K562 (cell line): ENCODE measurements around the gene EIF3I. TPM values are rescaled to one million over a fixed set of nuclear protein-coding genes. Genes with fewer than 3 reads are reported as not detected.

Experiments
- ATAC-seq: fragments of 200-7000 bp; cut with Tn5 transposase; 3 replicates; pipeline ENCODE4 v1.9.1; 2020; ENCODE audit warnings: moderate library complexity
- BruUV-seq: library from RNA; stranded (reverse); fragments of 400-500 nt; replicated peaks from 2 replicates; lab custom pipeline; 2021; lab: Mats Ljungman, UMichigan
- CTCF ChIA-PET: fragments of 300-600 bp; formaldehyde crosslinking; extraction: SDS; loops from one replicate; lab custom pipeline; 2021; ENCODE audit warnings: low intra/inter-chr PET ratio; lab: Yijun Ruan, JAX
- POLR2A ChIA-PET: fragments of 300-600, 350-650 bp; sonication (Branson Sonifier 250); formaldehyde crosslinking; extraction: SDS; loops from one replicate; lab custom pipeline; 2021; ENCODE audit warnings: antibody characterized with exemption, inconsistent platforms; lab: Yijun Ruan, JAX
- DNase-seq, 4 experiments: peaks; one replicate each; pipeline versions ENCODE4 v3.0.0 to v3.0.0-alpha.2; 2011 to 2018; ENCODE audit warnings: low spot score in 3 of 4, mixed read lengths in 3 of 4; ENCODE audit errors: extremely low read depth in 1 of 4
- FAIRE-seq: peaks from 2 replicates; lab custom pipeline; 2011; peaks lifted over from hg19 to GRCh38; lab: Jason Lieb, UNC
- H2AFZ ChIP-seq: 2 replicates; pipeline ENCODE4 v1.6.0; 2011; ENCODE audit warnings: low read depth, low read length, control low read depth, inconsistent platforms
- H3K27ac ChIP-seq: fragments of 200-600 bp; 3 replicates; pipeline ENCODE4 v1.8.0; 2011; ENCODE audit warnings: low read depth, mild to moderate bottlenecking, control low read depth, inconsistent platforms, low read length, moderate library complexity, mixed read lengths; ENCODE audit errors: extremely low read depth
- H3K27me3 ChIP-seq, 2 experiments: fragments of 300-600 bp in 1 of 2; 2 replicates in 1 of 2; 3 replicates in 1 of 2; pipeline versions ENCODE4 v1.6.0 to v1.8.0; 2011; ENCODE audit warnings: inconsistent platforms in 2 of 2, low read length in 2 of 2, mild to moderate bottlenecking in 1 of 2, mixed read lengths in 1 of 2, moderate library complexity in 1 of 2; ENCODE audit not compliant: control insufficient read depth in 2 of 2, insufficient read depth in 2 of 2
- H3K36me3 ChIP-seq: fragments of 300-600 bp; 3 replicates; pipeline ENCODE4 v1.8.0; 2011; ENCODE audit warnings: mild to moderate bottlenecking, low read length, inconsistent platforms; ENCODE audit not compliant: control insufficient read depth, insufficient read depth
- H3K4me1 ChIP-seq, 2 experiments: fragments of 200-600 bp in 1 of 2; replicated peaks in 1 of 2; 2 replicates in 1 of 2; 3 replicates in 1 of 2; pipeline versions ENCODE4 v1.5.1 to v1.8.0; 2011; ENCODE audit warnings: inconsistent platforms in 2 of 2, low read length in 2 of 2, mild to moderate bottlenecking in 1 of 2, mixed read lengths in 1 of 2, moderate library complexity in 1 of 2; ENCODE audit not compliant: control insufficient read depth in 2 of 2, insufficient read depth in 2 of 2
- H3K4me2 ChIP-seq: 2 replicates; pipeline ENCODE4 v1.6.1; 2011; ENCODE audit warnings: low read length, control low read depth, inconsistent platforms, mixed read lengths; ENCODE audit not compliant: insufficient read depth
- H3K4me3 ChIP-seq: fragments of 200-600 bp; sonication (generic), shearing (Covaris generic); 2 replicates; pipeline ENCODE4 v1.5.1; 2016; ENCODE audit warnings: control low read depth, inconsistent platforms
- H3K79me2 ChIP-seq: fragments of 200-600 bp; 3 replicates; pipeline ENCODE4 v1.8.0; 2011; ENCODE audit warnings: low read length, inconsistent platforms; ENCODE audit not compliant: control insufficient read depth, insufficient read depth
- H3K9ac ChIP-seq, 2 experiments: 2 replicates each; pipeline versions ENCODE4 v1.6.0 to v1.6.1; 2011; ENCODE audit warnings: low read depth in 2 of 2, low read length in 2 of 2, control low read depth in 1 of 2, inconsistent platforms in 1 of 2, mild to moderate bottlenecking in 1 of 2, mixed read lengths in 1 of 2; ENCODE audit not compliant: insufficient read depth in 1 of 2
- H3K9me1 ChIP-seq: one replicate; pipeline ENCODE4 v1.6.0; 2011; ENCODE audit warnings: inconsistent platforms, mild to moderate bottlenecking, low read length, moderate library complexity; ENCODE audit not compliant: control insufficient read depth, insufficient read depth
- H3K9me3 ChIP-seq: replicated peaks from 2 replicates; pipeline ENCODE4 v1.5.1; 2011; ENCODE audit warnings: low read depth, low read length, inconsistent platforms; ENCODE audit not compliant: control insufficient read depth, insufficient read depth
- H4K20me1 ChIP-seq: replicated peaks from 2 replicates; pipeline ENCODE4 v1.6.1; 2011; ENCODE audit warnings: low read length, inconsistent platforms, mixed read lengths; ENCODE audit not compliant: control insufficient read depth, insufficient read depth
- CBX8 ChIP-seq: fragments of 200-600 bp; sonication (generic); IDR thresholded peaks from 2 replicates; pipeline ENCODE4 v1.6.1; 2012; ENCODE audit warnings: borderline replicate concordance, mixed run types, low read depth, mild to moderate bottlenecking, moderate library complexity, mixed read lengths, low read length, control low read depth, inconsistent platforms; ENCODE audit not compliant: poor library complexity, severe bottlenecking; ENCODE audit errors: extremely low read depth
- DDX20 ChIP-seq: fragments of 450-650 bp; IDR thresholded peaks from 2 replicates; pipeline ENCODE4 v1.6.1; 2016; ENCODE audit warnings: missing genetic modification characterization, low read depth, mild to moderate bottlenecking, missing compliant biosample characterization, moderate library complexity
- DMBX1 ChIP-seq: fragments of 250-450 bp; sonication (Bioruptor Pico); IDR thresholded peaks from 2 replicates; pipeline ENCODE4 v1.8.0; 2022; ENCODE audit warnings: inconsistent platforms, mild to moderate bottlenecking, moderate library complexity, borderline replicate concordance
- ELK3 ChIP-seq: fragments of 450-650 bp; formaldehyde crosslinking; IDR thresholded peaks from 2 replicates; pipeline ENCODE4 v1.4.0; 2020; ENCODE audit warnings: mild to moderate bottlenecking
- EP300 ChIP-seq: IDR thresholded peaks from 2 replicates; pipeline ENCODE4 v1.6.1; 2012; ENCODE audit warnings: low read length, improper control_type of control experiment
- HOMEZ ChIP-seq: fragments of 250-450 bp; sonication (Bioruptor Pico); IDR thresholded peaks from 2 replicates; pipeline ENCODE4 v1.4.0; 2020; ENCODE audit warnings: mild to moderate bottlenecking, moderate library complexity
- MCM3 ChIP-seq: fragments of 450-650 bp; IDR thresholded peaks from 2 replicates; pipeline ENCODE4 v1.6.1; 2016
- MCM5 ChIP-seq: fragments of 450-650 bp; IDR thresholded peaks from 2 replicates; pipeline ENCODE4 v1.6.1; 2016; ENCODE audit warnings: low read depth
- NFRKB ChIP-seq: fragments of 450-650 bp; IDR thresholded peaks from 2 replicates; pipeline ENCODE4 v1.6.1; 2016; ENCODE audit warnings: low read depth
- POLR2AphosphoS5 ChIP-seq: IDR thresholded peaks from 2 replicates; pipeline ENCODE4 v1.6.1; 2011; ENCODE audit warnings: mild to moderate bottlenecking, low read depth, low read length, moderate library complexity; ENCODE audit not compliant: control insufficient read depth, insufficient read depth
- RB1 ChIP-seq: fragments of 450-650 bp; IDR thresholded peaks from 2 replicates; pipeline ENCODE4 v1.6.1; 2017; ENCODE audit warnings: low read depth, mild to moderate bottlenecking
- RHOXF2B ChIP-seq: fragments of 250-450 bp; sonication (Bioruptor Pico); conservative IDR thresholded peaks from 2 replicates; pipeline ENCODE4 v1.5.1; 2021
- SMAD3 ChIP-seq: fragments of 450-650 bp; formaldehyde crosslinking; conservative IDR thresholded peaks from 2 replicates; pipeline ENCODE4 v1.4.0; 2020; ENCODE audit warnings: mild to moderate bottlenecking
- TCF15 ChIP-seq: fragments of 250-450 bp; sonication (Bioruptor Pico); IDR thresholded peaks from 2 replicates; pipeline ENCODE4 v1.8.0; 2022; ENCODE audit warnings: moderate library complexity, mild to moderate bottlenecking, inconsistent platforms
- TEAD1 ChIP-seq, 2 experiments: fragments of 450-650 bp in 1 of 2; sonication (generic) in 1 of 2; formaldehyde crosslinking; IDR thresholded peaks; 2 replicates each; pipeline versions ENCODE4 v1.4.0 to v1.8.0; 2020 to 2022; ENCODE audit warnings: mild to moderate bottlenecking in 2 of 2, missing genetic modification reagents in 1 of 2
- TEAD4 ChIP-seq, 2 experiments: sonication (generic) in 1 of 2; formaldehyde crosslinking in 1 of 2; IDR thresholded peaks; 2 replicates each; pipeline versions ENCODE4 v1.6.1 to v1.8.0; 2012 to 2022; ENCODE audit warnings: borderline replicate concordance in 1 of 2, inconsistent platforms in 1 of 2, low read length in 1 of 2, mild to moderate bottlenecking in 1 of 2, missing genetic modification reagents in 1 of 2
- ZFP1 ChIP-seq: fragments of 450-650 bp; formaldehyde crosslinking; IDR thresholded peaks from 2 replicates; pipeline ENCODE4 v1.4.0; 2020; ENCODE audit warnings: mild to moderate bottlenecking, mixed read lengths
- ZKSCAN1 ChIP-seq: fragments of 150-350 bp; IDR thresholded peaks from 2 replicates; pipeline ENCODE4 v1.6.1; 2016; ENCODE audit warnings: low read depth, low read length
- ZNF184 ChIP-seq: sonication (generic); formaldehyde crosslinking; IDR thresholded peaks from 2 replicates; pipeline ENCODE4 v1.5.0; 2020; ENCODE audit warnings: missing genetic modification reagents
- ZNF347 ChIP-seq: fragments of 450-650 bp; formaldehyde crosslinking; IDR thresholded peaks from 2 replicates; pipeline ENCODE4 v1.4.0; 2020; ENCODE audit warnings: low read depth, mild to moderate bottlenecking, moderate library complexity
- ZSCAN32 ChIP-seq: fragments of 450-650 bp; formaldehyde crosslinking; IDR thresholded peaks from 2 replicates; pipeline ENCODE4 v1.4.0; 2020; ENCODE audit warnings: mild to moderate bottlenecking, moderate library complexity
- WGBS: fragments of 100-300 bp; shearing (Covaris generic); methylation state at CpG from one replicate; pipeline ENCODE4 v1.1.6; 2016; ENCODE audit warnings: low coverage, mixed read lengths; ENCODE audit not compliant: insufficient coverage; ENCODE audit errors: missing lambda C conversion rate; 5-methylcytosine and 5-hydroxymethylcytosine counted together
- in situ Hi-C: fragments of 300-500 bp; cut with MboI; formaldehyde crosslinking; loops from 4 replicates; pipeline ENCODE4 v1.15.0; 2018; ENCODE audit warnings: inconsistent platforms, mixed read lengths
- intact Hi-C: fragments of 100-400 bp; cut with micrococcal nuclease; formaldehyde crosslinking; loops from 2 replicates; pipeline ENCODE4 v1.14.2; 2022
- polyA plus RNA-seq, 8 experiments: library from polyadenylated mRNA; depleted of rRNA in 4 of 8; stranded (reverse) in 5 of 8; unstranded in 3 of 8; fragments of >200 nt; fragmentation: Nextera tagmentation in 2 of 8; fragmentation: Illumina TruSeq in 1 of 8; extraction: Ambion mirVana in 2 of 8; extraction: Trizol in 1 of 8; gene quantifications; 2 replicates each; pipeline versions ENCODE4 v1.2.1 to v1.2.3, GENCODE V29; 2011 to 2014; ENCODE audit warnings: inconsistent platforms in 1 of 8, missing spikeins in 1 of 8
- total RNA-seq, 7 experiments: library from RNA; depleted of rRNA in 6 of 7; stranded (reverse); fragments of >200 nt in 6 of 7; fragmentation: Illumina TruSeq in 2 of 7; extraction: Trizol in 2 of 7; gene quantifications; 2 replicates each; pipeline versions ENCODE4 v1.2.1 to v1.2.3, GENCODE V29; 2011 to 2021; ENCODE audit warnings: low replicate concordance in 1 of 7

Gene EIF3I
- total and polyA plus RNA-seq, 9 of the 15 experiments (the other 6 are each of a cell fraction or from before 2014, with no cell fraction given) = 414 to 1,526 (median 635) TPM

GRCh38 chr1:32179193-32179442 is 43.1 kb upstream of the EIF3I start:
- Histone ChIP-seq H3K9me3 (no peaks in the 10 kb centered on the region), H3K4me1 (peaks cover 25 to 30% of the 10 kb centered on the region in 2 experiments), H3K4me2 (peak overlapping the region; percentile 92), H3K79me2 (peaks cover 44% of the 10 kb centered on the region), H4K20me1 (no peaks in the 10 kb centered on the region; the same call in 1 of the 2 replicates), H3K27ac (peak overlapping the region; percentile 89), H3K4me3 (peak overlapping the region; percentile 77), H3K9me1 (no peaks in the 10 kb centered on the region), H2AFZ (peak overlapping the region; percentile 97), H3K27me3 (no peaks in the 10 kb centered on the region), H3K9ac (peak overlapping the region; percentile 94 to 97), H3K36me3 (peaks cover 38% of the 10 kb centered on the region)
- DNase-seq (no peak), ATAC-seq (no peak; the same call in 2 of the 3 replicates), FAIRE-seq (no peak)
- ChIA-PET CTCF (interaction anchor here (1.2 kb wide), 1 partner anchor 49 kb away, joined by 3 read pairs; no protein-coding TSS in a partner anchor), POLR2A (interaction anchor here (0.6 to 11.6 kb wide), 25 partner anchors 9 to 1991 kb away, joined by 3 to 201 read pairs (median 4); partner anchors contain the start of genes CCDC28B, KPNA6 and MARCKSL1)
- intact Hi-C loops = loop anchor here (2.0 to 5.0 kb wide), 2 partner anchors 72 to 106 kb away; partner anchors contain the start of genes KPNA6 and TMEM39B
- BruUV-seq = TSS peak; percentile 95
- in situ Hi-C loops = no loop called here
- 6% methylated on average over 7 of the region's 7 CpGs for WGBS
- 0 out of 2 replicates have a peak, but pooled peaks have one; percentile 43 for TF ChIP-seq RHOXF2B
- TF ChIP-seq TCF15 (CRISPR knock-in tag) = peak; percentile 84
- no peak for TF ChIP-seq TEAD1 (CRISPR knock-in tag; IDR thresholded peaks at IDR 0.05)
- no peak for TF ChIP-seq CBX8
- no peak for TF ChIP-seq ZNF184 (CRISPR knock-in tag)
- 0 out of 2 replicates have a peak, but pooled peaks have one; percentile 90 for TF ChIP-seq DMBX1 (CRISPR knock-in tag)
- no peak for TF ChIP-seq MCM3
- no peak for TF ChIP-seq MCM5
- no peak for TF ChIP-seq ZSCAN32 (CRISPR knock-in tag)
- 0 out of 2 replicates have a peak, but pooled peaks have one; percentile 51 for TF ChIP-seq ZFP1 (CRISPR knock-in tag)
- TF ChIP-seq EP300 = no peak
- 0 out of 2 replicates have a peak, but pooled peaks have one; percentile 54 for TF ChIP-seq SMAD3 (CRISPR knock-in tag)
- no peak for TF ChIP-seq RB1
- TF ChIP-seq HOMEZ (CRISPR knock-in tag) = 0 out of 2 replicates have a peak, but pooled peaks have one; percentile 83
- TF ChIP-seq NFRKB = no peak; the same call in 1 of the 2 replicates
- no peak for TF ChIP-seq ELK3 (CRISPR knock-in tag)
- TF ChIP-seq ZKSCAN1 = no peak
- TF ChIP-seq POLR2AphosphoS5 = no peak
- peak; percentile 3; the same call in 1 of the 2 replicates for TF ChIP-seq TEAD4 (IDR thresholded peaks at IDR 0.05; ENCODE audit: low read length)
- no peak for TF ChIP-seq TEAD4 (CRISPR knock-in tag; IDR thresholded peaks at IDR 0.05; ENCODE audit: borderline replicate concordance)
- peak; percentile 74; the same call in 1 of the 2 replicates for TF ChIP-seq ZNF347
- TF ChIP-seq DDX20 = peak; percentile 67; the same call in 1 of the 2 replicates
